HepG2 (cell line): ENCODE data around the gene CLEC10A. TPM values are rescaled to one million over a fixed set of nuclear protein-coding genes. Genes with fewer than 3 reads are reported as not detected.
"Not testable (repeated sequence)": the region's sequence is repeated elsewhere in the genome, so short reads cannot be mapped to it uniquely, and the experiment has no call there.

Source experiments
- ELF3 ChIP-seq: IDR thresholded peaks from 2 replicates; pipeline ENCODE4 v1.6.1; 2016; ENCODE audit warnings: missing genetic modification reagents, missing compliant biosample characterization
- FOXP1 ChIP-seq, 2 experiments: fragments of 450-650 bp in 1 of 2; IDR thresholded peaks; 2 replicates each; pipeline ENCODE4 v1.6.1; 2017 to 2018; ENCODE audit warnings: antibody characterized with exemption in 1 of 2
- HNF1A ChIP-seq, 2 experiments: sonication (generic) in 1 of 2; formaldehyde crosslinking in 1 of 2; IDR thresholded peaks; 2 replicates each; pipeline versions ENCODE4 v1.4.0 to v1.6.1; 2016 to 2020; ENCODE audit warnings: borderline replicate concordance in 1 of 2, low read depth in 1 of 2, mild to moderate bottlenecking in 1 of 2, missing genetic modification reagents in 1 of 2
- MAX ChIP-seq: IDR thresholded peaks from 2 replicates; pipeline ENCODE4 v1.6.1; 2012; ENCODE audit warnings: inconsistent platforms
- MIER3 ChIP-seq: IDR thresholded peaks from 2 replicates; pipeline ENCODE4 v1.6.1; 2016; ENCODE audit warnings: missing compliant biosample characterization, borderline replicate concordance
- MXD4 ChIP-seq: IDR thresholded peaks from 2 replicates; pipeline ENCODE4 v1.6.1; 2016; ENCODE audit warnings: mild to moderate bottlenecking, missing biosample characterization, missing genetic modification reagents
- RBFOX2 ChIP-seq: fragments of 200-400 bp; formaldehyde crosslinking; IDR thresholded peaks from 2 replicates; pipeline ENCODE4 v1.6.1; 2017; ENCODE audit warnings: low read depth, mild to moderate bottlenecking, low read length
- TFE3 ChIP-seq: IDR thresholded peaks from 2 replicates; pipeline ENCODE4 v1.6.1; 2016
- YEATS4 ChIP-seq: sonication (generic); formaldehyde crosslinking; IDR thresholded peaks from 2 replicates; pipeline ENCODE4 v1.4.0; 2020; ENCODE audit warnings: missing genetic modification reagents, borderline replicate concordance
- ZBTB34 ChIP-seq: sonication (generic); formaldehyde crosslinking; IDR thresholded peaks from 2 replicates; pipeline ENCODE4 v1.8.0; 2022; ENCODE audit warnings: mild to moderate bottlenecking, missing genetic modification reagents
- ZMYM3 ChIP-seq: sonication (generic); formaldehyde crosslinking; IDR thresholded peaks from 2 replicates; pipeline ENCODE4 v1.5.1; 2020; ENCODE audit warnings: mild to moderate bottlenecking, missing genetic modification reagents
- ZNF614 ChIP-seq: IDR thresholded peaks from 2 replicates; pipeline ENCODE4 v1.6.1; 2018; ENCODE audit warnings: missing biosample characterization, missing genetic modification reagents, inconsistent platforms, borderline replicate concordance
- ZNF782 ChIP-seq: sonication (generic); formaldehyde crosslinking; IDR thresholded peaks from 2 replicates; pipeline ENCODE4 v1.4.0; 2020; ENCODE audit warnings: missing genetic modification reagents, mild to moderate bottlenecking, borderline replicate concordance
- polyA plus RNA-seq, 8 experiments: library from polyadenylated mRNA; depleted of rRNA in 3 of 8; stranded (reverse) in 7 of 8; unstranded in 1 of 8; fragments of >200 nt; fragmentation: Illumina TruSeq in 4 of 8; extraction: Trizol in 4 of 8; gene quantifications; 2 replicates each; pipeline versions ENCODE4 v1.2.1 to v1.2.3, GENCODE V29; 2011 to 2016; ENCODE audit warnings: low read depth in 4 of 8, missing spikeins in 1 of 8, mixed read lengths in 1 of 8; ENCODE audit not compliant: insufficient read depth in 1 of 8
- total RNA-seq, 5 experiments: library from RNA; depleted of rRNA; stranded (reverse); fragments of >200 nt; fragmentation: Illumina TruSeq; extraction: Trizol; gene quantifications; 2 replicates each; pipeline ENCODE4 v1.2.3, GENCODE V29; 2016; ENCODE audit warnings: low read depth in 1 of 5
- TF ChIP-seq, protein P1 (sequence below): IDR thresholded peaks from 2 replicates; pipeline ENCODE4 v1.6.1; 2016
- TF ChIP-seq, protein P2 (sequence below): sonication (generic); formaldehyde crosslinking; conservative IDR thresholded peaks from 2 replicates; pipeline ENCODE4 v1.4.0; 2020; ENCODE audit warnings: mild to moderate bottlenecking, missing genetic modification reagents, moderate library complexity
- TF ChIP-seq, protein P3 (sequence below): IDR thresholded peaks from 2 replicates; pipeline ENCODE4 v1.6.1; 2016; ENCODE audit warnings: missing genetic modification reagents, missing compliant biosample characterization

The CLEC10A gene
- total and polyA plus RNA-seq, 2 of the 13 experiments (the other 11 are each of a cell fraction or from before 2014, with no cell fraction given): 0.33 TPM; not detected in 1

DNA sequence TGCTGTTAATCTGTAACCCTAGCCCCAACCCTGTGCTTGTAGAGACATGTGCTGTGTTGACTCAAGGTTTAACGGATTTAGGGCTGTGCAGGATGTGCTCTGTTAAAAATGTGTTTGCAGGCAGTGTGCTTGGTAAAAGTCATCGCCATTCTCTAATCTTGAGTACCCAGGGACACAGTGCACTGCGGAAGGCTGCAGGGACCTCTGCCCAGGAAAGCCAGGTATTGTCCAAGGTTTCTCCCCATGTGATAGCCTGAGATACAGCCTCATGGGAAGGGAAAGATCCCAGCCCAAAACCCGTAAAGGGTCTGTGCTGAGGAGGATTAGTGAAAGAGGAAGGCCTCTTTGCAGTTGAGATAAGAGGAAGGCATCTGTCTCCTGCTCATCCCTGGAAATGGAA is 8.4 kb upstream of the CLEC10A start (continued):
- TF ChIP-seq, protein P1, sequence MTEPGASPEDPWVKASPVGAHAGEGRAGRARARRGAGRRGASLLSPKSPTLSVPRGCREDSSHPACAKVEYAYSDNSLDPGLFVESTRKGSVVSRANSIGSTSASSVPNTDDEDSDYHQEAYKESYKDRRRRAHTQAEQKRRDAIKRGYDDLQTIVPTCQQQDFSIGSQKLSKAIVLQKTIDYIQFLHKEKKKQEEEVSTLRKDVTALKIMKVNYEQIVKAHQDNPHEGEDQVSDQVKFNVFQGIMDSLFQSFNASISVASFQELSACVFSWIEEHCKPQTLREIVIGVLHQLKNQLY (CRISPR knock-in tag): peak; percentile 33; the same call in 1 of the 2 replicates
- TF ChIP-seq MAX: peak; percentile 47; the same call in 1 of the 2 replicates
- TF ChIP-seq ELF3 (CRISPR knock-in tag): peak; percentile 59; the same call in 1 of the 2 replicates
- peak; percentile 63; the same call in 1 of the 2 replicates for TF ChIP-seq ZBTB34 (CRISPR knock-in tag)
- TF ChIP-seq RBFOX2: 0 out of 2 replicates have a peak, but pooled peaks have one; percentile 31
- TF ChIP-seq, protein P2, sequence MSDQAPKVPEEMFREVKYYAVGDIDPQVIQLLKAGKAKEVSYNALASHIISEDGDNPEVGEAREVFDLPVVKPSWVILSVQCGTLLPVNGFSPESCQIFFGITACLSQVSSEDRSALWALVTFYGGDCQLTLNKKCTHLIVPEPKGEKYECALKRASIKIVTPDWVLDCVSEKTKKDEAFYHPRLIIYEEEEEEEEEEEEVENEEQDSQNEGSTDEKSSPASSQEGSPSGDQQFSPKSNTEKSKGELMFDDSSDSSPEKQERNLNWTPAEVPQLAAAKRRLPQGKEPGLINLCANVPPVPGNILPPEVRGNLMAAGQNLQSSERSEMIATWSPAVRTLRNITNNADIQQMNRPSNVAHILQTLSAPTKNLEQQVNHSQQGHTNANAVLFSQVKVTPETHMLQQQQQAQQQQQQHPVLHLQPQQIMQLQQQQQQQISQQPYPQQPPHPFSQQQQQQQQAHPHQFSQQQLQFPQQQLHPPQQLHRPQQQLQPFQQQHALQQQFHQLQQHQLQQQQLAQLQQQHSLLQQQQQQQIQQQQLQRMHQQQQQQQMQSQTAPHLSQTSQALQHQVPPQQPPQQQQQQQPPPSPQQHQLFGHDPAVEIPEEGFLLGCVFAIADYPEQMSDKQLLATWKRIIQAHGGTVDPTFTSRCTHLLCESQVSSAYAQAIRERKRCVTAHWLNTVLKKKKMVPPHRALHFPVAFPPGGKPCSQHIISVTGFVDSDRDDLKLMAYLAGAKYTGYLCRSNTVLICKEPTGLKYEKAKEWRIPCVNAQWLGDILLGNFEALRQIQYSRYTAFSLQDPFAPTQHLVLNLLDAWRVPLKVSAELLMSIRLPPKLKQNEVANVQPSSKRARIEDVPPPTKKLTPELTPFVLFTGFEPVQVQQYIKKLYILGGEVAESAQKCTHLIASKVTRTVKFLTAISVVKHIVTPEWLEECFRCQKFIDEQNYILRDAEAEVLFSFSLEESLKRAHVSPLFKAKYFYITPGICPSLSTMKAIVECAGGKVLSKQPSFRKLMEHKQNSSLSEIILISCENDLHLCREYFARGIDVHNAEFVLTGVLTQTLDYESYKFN (CRISPR knock-in tag): peak; percentile 84
- peak; percentile 85 for TF ChIP-seq HNF1A (IDR thresholded peaks at IDR 0.05; ENCODE audit: low read depth)
- TF ChIP-seq HNF1A (CRISPR knock-in tag; IDR thresholded peaks at IDR 0.05; ENCODE audit: borderline replicate concordance): peak; percentile 96
- TF ChIP-seq YEATS4 (CRISPR knock-in tag): peak; percentile 66; the same call in 1 of the 2 replicates
- TF ChIP-seq TFE3 (CRISPR knock-in tag): peak; percentile 64; the same call in 1 of the 2 replicates
- TF ChIP-seq ZNF614 (CRISPR knock-in tag): peak; percentile 55; the same call in 1 of the 2 replicates
- TF ChIP-seq FOXP1 (IDR thresholded peaks at IDR 0.05): not testable (repeated sequence)
- peak; percentile 51 for TF ChIP-seq FOXP1 (CRISPR knock-in tag; IDR thresholded peaks at IDR 0.05)
- 0 out of 2 replicates have a peak, but pooled peaks have one; percentile 33 for TF ChIP-seq MIER3 (CRISPR knock-in tag)
- TF ChIP-seq MXD4 (CRISPR knock-in tag): peak; percentile 61; the same call in 1 of the 2 replicates
- peak; percentile 39; the same call in 1 of the 2 replicates for TF ChIP-seq ZNF782 (CRISPR knock-in tag)
- peak; percentile 10; the same call in 1 of the 2 replicates for TF ChIP-seq ZMYM3 (CRISPR knock-in tag)
- TF ChIP-seq, protein P3, sequence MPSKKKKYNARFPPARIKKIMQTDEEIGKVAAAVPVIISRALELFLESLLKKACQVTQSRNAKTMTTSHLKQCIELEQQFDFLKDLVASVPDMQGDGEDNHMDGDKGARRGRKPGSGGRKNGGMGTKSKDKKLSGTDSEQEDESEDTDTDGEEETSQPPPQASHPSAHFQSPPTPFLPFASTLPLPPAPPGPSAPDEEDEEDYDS (CRISPR knock-in tag): peak; percentile 71; the same call in 1 of the 2 replicates
